ENCODE results near the gene MYLK4. TPM values are rescaled to one million over a fixed set of nuclear protein-coding genes. Genes with fewer than 3 reads are reported as not detected.

Gene MYLK4
- total and polyA plus RNA-seq, 2 donors (not counting 1 experiment from before 2014, with no cell fraction given), result 0.33 to 0.59 TPM

GRCh38 chr6:2772840-2773239 lies 22.1 kb upstream of the MYLK4 start:
- Histone ChIP-seq H3K36me3 (ENCODE audit: control insufficient read depth, insufficient read depth, low read length) (peaks cover 4% of the 10 kb centered on the region), H3K27me3 (ENCODE audit: control insufficient read depth, insufficient read depth, low read length) (no peaks in the 10 kb centered on the region), H4K20me1 (ENCODE audit: control insufficient read depth, extremely low read depth, insufficient read depth, low read length) (no peaks in the 10 kb centered on the region)

GRCh38 chr6:2771079-2771478 lies 20.4 kb upstream of the MYLK4 start:
- H3K27ac ChIP-seq (ENCODE audit: insufficient read depth, low read length), result no peak overlapping the region
- H3K4me2 ChIP-seq (ENCODE audit: extremely low read depth, insufficient read depth, low read length), result no peak overlapping the region
- TF ChIP-seq EZH2 (IDR thresholded peaks at IDR 0.05; ENCODE audit: low read length, missing control alignments), result no peak
- no peak for TF ChIP-seq CTCF (conservative IDR thresholded peaks at IDR 0.05 in 1 of 2, IDR thresholded peaks at IDR 0.05 in 1 of 2; ENCODE audit: low read depth in 1 of 2, low read length in 2 of 2)
- no peaks in the 10 kb centered on the region for H3K27me3 ChIP-seq (ENCODE audit: control insufficient read depth, insufficient read depth, low read length)
- H3K4me3 ChIP-seq (replicated peaks in 1 of 4; ENCODE audit: control extremely low read depth in 1 of 4, insufficient read depth in 1 of 4, low read depth in 3 of 4, low read length in 4 of 4), result no peak overlapping the region
- no peak for DNase-seq (ENCODE audit: low read depth in 2 of 2)
- no peak overlapping the region for H3K9ac ChIP-seq (ENCODE audit: insufficient read depth, low read length)
- peaks cover 2% of the 10 kb centered on the region for H4K20me1 ChIP-seq (ENCODE audit: control insufficient read depth, extremely low read depth, insufficient read depth, low read length)
- H2AFZ ChIP-seq (ENCODE audit: low read length), result no peak overlapping the region
- H3K36me3 ChIP-seq (ENCODE audit: control insufficient read depth, insufficient read depth, low read length), result peaks cover 4% of the 10 kb centered on the region
- H3K9me3 ChIP-seq (ENCODE audit: control insufficient read depth, insufficient read depth, low read depth, low read length), result no peaks in the 10 kb centered on the region
- H3K4me1 ChIP-seq (ENCODE audit: control insufficient read depth, extremely low read depth, insufficient read depth, low read length), result peaks cover 11% of the 10 kb centered on the region
- peaks cover 86% of the 10 kb centered on the region for H3K79me2 ChIP-seq (ENCODE audit: control insufficient read depth, insufficient read depth, low read length)

More at GRCh38 chr6:2772840-2773239, 22.1 kb upstream of the MYLK4 start:
- Histone ChIP-seq H3K79me2 (ENCODE audit: control insufficient read depth, insufficient read depth, low read length) (peaks cover 78% of the 10 kb centered on the region), H3K27ac (ENCODE audit: insufficient read depth, low read length) (no peak overlapping the region), H2AFZ (ENCODE audit: low read length) (no peak overlapping the region), H3K4me1 (ENCODE audit: control insufficient read depth, extremely low read depth, insufficient read depth, low read length) (peaks cover 7% of the 10 kb centered on the region), H3K4me2 (ENCODE audit: extremely low read depth, insufficient read depth, low read length) (no peak overlapping the region), H3K9ac (ENCODE audit: insufficient read depth, low read length) (no peak overlapping the region), H3K4me3 (replicated peaks in 1 of 4; ENCODE audit: control extremely low read depth in 1 of 4, insufficient read depth in 1 of 4, low read depth in 3 of 4, low read length in 4 of 4) (no peak overlapping the region), H3K9me3 (ENCODE audit: control insufficient read depth, insufficient read depth, low read depth, low read length) (no peaks in the 10 kb centered on the region)
- TF ChIP-seq EZH2 (IDR thresholded peaks at IDR 0.05; ENCODE audit: low read length, missing control alignments) (no peak), CTCF (conservative IDR thresholded peaks at IDR 0.05 in 1 of 2, IDR thresholded peaks at IDR 0.05 in 1 of 2; ENCODE audit: low read depth in 1 of 2, low read length in 2 of 2) (no peak)
- DNase-seq (ENCODE audit: low read depth in 2 of 2), result no peak

- TF ChIP-seq CTCF (conservative IDR thresholded peaks at IDR 0.05 in 1 of 2, IDR thresholded peaks at IDR 0.05 in 1 of 2; ENCODE audit: low read depth in 1 of 2, low read length in 2 of 2) (no peak), EZH2 (IDR thresholded peaks at IDR 0.05; ENCODE audit: low read length, missing control alignments) (no peak)
- peaks cover 2% of the 10 kb centered on the region for H4K20me1 ChIP-seq (ENCODE audit: control insufficient read depth, extremely low read depth, insufficient read depth, low read length)
Measured at GRCh38 chr6:2770171-2770570, 19.4 kb upstream of the MYLK4 start.

More at GRCh38 chr6:2770171-2770570, 19.4 kb upstream of the MYLK4 start:
- Histone ChIP-seq H3K9me3 (ENCODE audit: control insufficient read depth, insufficient read depth, low read depth, low read length) (no peaks in the 10 kb centered on the region), H3K9ac (ENCODE audit: insufficient read depth, low read length) (no peak overlapping the region), H3K27me3 (ENCODE audit: control insufficient read depth, insufficient read depth, low read length) (no peaks in the 10 kb centered on the region), H3K79me2 (ENCODE audit: control insufficient read depth, insufficient read depth, low read length) (peaks cover 86% of the 10 kb centered on the region), H3K4me1 (ENCODE audit: control insufficient read depth, extremely low read depth, insufficient read depth, low read length) (peaks cover 11% of the 10 kb centered on the region), H3K4me3 (replicated peaks in 1 of 4; ENCODE audit: control extremely low read depth in 1 of 4, insufficient read depth in 1 of 4, low read depth in 3 of 4, low read length in 4 of 4) (peak overlapping the region in 1 of 4 experiments; percentile 32), H3K4me2 (ENCODE audit: extremely low read depth, insufficient read depth, low read length) (peak overlapping the region; percentile 55), H3K36me3 (ENCODE audit: control insufficient read depth, insufficient read depth, low read length) (peaks cover 4% of the 10 kb centered on the region), H3K27ac (ENCODE audit: insufficient read depth, low read length) (peak overlapping the region; percentile 3), H2AFZ (ENCODE audit: low read length) (no peak overlapping the region)
- no peak for DNase-seq (ENCODE audit: low read depth in 2 of 2)
